ENCODE results near the gene LPAR5. TPM values are rescaled to one million over a fixed set of nuclear protein-coding genes. Genes with fewer than 3 reads are reported as not detected.
A peak's percentile ranks its signal among the peaks of the same experiment; 100 is the strongest.

Gene LPAR5
- total RNA-seq, 2 donors from 2014 or later = 5.6 to 10.6 TPM

GRCh38 chr12:6630736-6631135 is 5.0 kb downstream of the LPAR5 start:
- H3K27ac Mint-ChIP-seq = peak overlapping the region; percentile 100
- no peak for DNase-seq (ENCODE audit: low spot score)
- no peaks in the 10 kb centered on the region for H3K36me3 Mint-ChIP-seq
- no peaks in the 10 kb centered on the region for H3K9me3 Mint-ChIP-seq
- H3K4me1 Mint-ChIP-seq (ENCODE audit: low read depth in 2 of 2) = peaks cover 49 to 55% of the 10 kb centered on the region in 2 donors
- no peaks in the 10 kb centered on the region for H3K27me3 Mint-ChIP-seq
- H3K4me3 Mint-ChIP-seq = peak overlapping the region; percentile 93
- ATAC-seq = no peak

DNA sequence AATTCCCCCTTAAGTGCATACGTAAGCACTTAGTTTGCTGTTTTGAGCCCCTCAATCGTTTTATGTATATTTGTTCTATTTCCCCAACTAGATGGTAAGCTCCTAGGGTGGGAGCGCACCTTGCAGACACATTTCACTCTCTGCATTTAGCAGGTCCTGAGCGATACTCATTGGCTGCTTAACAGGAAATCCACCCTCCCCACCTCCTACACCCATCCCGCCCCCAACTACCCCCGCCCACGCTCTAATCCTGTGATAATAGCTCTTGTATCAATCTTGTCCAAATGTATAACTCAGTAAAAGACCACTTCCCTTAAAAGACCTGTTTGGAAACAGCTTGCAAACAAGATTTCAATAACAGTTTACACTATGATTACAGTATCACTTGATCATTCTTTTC is 8.1 kb downstream of the LPAR5 start:
- Mint-ChIP-seq H3K9me3 (no peaks in the 10 kb centered on the region), H3K36me3 (no peaks in the 10 kb centered on the region), H3K4me1 (ENCODE audit: low read depth in 2 of 2) (peaks cover 33 to 40% of the 10 kb centered on the region in 2 donors), H3K27me3 (no peaks in the 10 kb centered on the region), H3K27ac (peak overlapping the region; percentile 29 to 79), H3K4me3 (peak overlapping the region; percentile 84)
- DNase-seq (ENCODE audit: low spot score) = no peak
- peak; percentile 76 to 77 for ATAC-seq

DNA sequence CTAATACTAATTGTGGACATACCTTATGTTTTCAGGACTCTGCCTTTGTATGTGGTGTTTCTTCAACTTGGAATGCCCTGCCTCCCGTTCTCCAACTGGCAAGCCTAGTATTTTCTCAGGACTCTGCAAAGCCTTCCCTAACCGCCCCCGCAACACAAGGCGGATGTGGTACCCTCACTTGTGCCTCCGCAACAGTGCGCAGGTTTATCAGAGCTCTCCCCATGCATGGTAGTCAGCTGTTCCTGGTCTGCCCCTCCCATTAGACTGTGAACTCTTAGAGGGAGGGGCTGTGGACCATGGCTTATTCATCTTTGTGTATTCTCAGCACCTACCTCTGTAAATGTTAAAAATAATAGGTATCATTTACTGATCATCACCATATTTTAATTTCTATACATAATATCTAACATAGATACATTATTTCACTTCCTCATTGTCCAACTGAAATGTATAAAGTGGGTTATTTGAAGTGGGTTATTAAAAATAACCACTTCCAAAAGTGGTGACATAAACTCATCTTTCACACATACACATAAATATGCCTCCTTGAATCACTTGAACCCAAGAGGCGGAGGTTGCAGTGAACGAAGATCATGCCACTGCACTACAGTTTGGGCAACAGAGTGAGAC is 9.0 kb downstream of the LPAR5 start:
- no peaks in the 10 kb centered on the region for H3K36me3 Mint-ChIP-seq
- no peak for DNase-seq (ENCODE audit: low spot score)
- H3K4me3 Mint-ChIP-seq = peak overlapping the region; percentile 84
- ATAC-seq = no peak
- no peaks in the 10 kb centered on the region for H3K27me3 Mint-ChIP-seq
- peaks cover 25 to 32% of the 10 kb centered on the region in 2 donors for H3K4me1 Mint-ChIP-seq (ENCODE audit: low read depth in 2 of 2)
- no peaks in the 10 kb centered on the region for H3K9me3 Mint-ChIP-seq
- H3K27ac Mint-ChIP-seq = peak overlapping the region; percentile 29 to 79

DNA sequence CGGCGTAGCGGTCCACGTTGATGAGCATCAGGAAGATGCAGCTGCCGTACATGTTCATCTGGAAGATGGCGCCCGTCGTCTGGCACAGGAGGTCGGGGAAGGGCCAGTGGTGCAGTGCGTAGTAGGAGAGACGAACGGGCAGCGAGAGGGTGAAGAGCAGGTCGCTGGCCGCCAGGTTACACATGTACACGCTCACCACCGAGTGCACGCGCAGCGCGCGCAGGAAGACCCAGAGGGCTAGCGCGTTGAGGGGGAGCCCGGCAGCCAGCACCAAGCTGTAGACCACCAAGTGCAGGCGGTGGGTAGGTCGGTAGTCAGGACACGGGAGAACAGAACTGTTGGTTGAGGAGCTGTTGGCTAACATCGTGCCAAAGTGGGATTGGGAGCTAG is 14.9 kb downstream of the LPAR5 start:
- ATAC-seq = peak in 1 of 2 donors; percentile 13
- H3K27ac Mint-ChIP-seq = no peak overlapping the region
- no peaks in the 10 kb centered on the region for H3K36me3 Mint-ChIP-seq
- H3K4me3 Mint-ChIP-seq = peak overlapping the region; percentile 12
- H3K9me3 Mint-ChIP-seq = no peaks in the 10 kb centered on the region
- H3K27me3 Mint-ChIP-seq = no peaks in the 10 kb centered on the region
- H3K4me1 Mint-ChIP-seq (ENCODE audit: low read depth in 2 of 2) = peaks cover 5 to 13% of the 10 kb centered on the region in 2 donors
- no peak for DNase-seq (ENCODE audit: low spot score)

DNA sequence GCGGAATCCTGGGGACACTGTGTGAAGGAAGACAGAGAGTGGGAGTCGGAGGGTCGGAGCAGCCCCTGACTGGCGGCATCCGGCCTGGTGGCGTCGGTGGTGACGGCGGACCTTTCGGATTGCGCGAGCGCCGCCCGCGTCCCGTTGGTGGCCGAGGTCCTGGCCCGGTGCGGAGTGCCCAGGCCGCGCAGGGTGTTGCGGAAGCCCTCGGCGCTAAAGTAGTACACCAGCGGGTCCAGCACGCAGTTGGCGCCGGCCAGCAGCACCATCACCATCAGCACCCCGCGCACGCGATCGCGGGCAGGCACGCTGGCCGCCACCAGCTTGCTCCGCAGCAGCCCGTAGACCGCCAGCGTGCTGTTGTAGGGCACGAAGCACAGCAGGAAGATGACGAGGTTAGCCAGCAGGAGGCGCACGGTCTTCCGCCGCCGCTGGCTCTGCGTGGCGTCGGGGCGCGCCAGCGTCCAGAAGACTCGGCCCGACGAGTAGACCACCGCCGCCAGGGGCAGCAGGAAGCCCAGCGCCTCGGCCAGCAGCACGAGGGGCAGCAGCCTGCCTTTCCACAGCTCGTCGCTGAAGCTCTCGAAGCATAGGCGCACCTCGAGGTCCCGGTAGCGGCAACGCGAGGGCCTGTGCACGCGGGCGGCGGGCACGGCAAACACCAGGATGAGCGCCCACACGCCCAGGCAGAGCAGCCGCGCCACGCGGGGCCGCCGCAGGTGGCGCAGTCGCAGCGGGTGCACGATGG is 15.4 kb downstream of the LPAR5 start:
- no peak overlapping the region for H3K27ac Mint-ChIP-seq
- ATAC-seq = peak; percentile 82 to 88
- no peaks in the 10 kb centered on the region for H3K9me3 Mint-ChIP-seq
- no peak for DNase-seq (ENCODE audit: low spot score)
- peak overlapping the region; percentile 12 for H3K4me3 Mint-ChIP-seq
- H3K4me1 Mint-ChIP-seq (ENCODE audit: low read depth in 2 of 2) = peaks cover 5 to 13% of the 10 kb centered on the region in 2 donors
- no peaks in the 10 kb centered on the region for H3K36me3 Mint-ChIP-seq
- H3K27me3 Mint-ChIP-seq = no peaks in the 10 kb centered on the region

- Mint-ChIP-seq H3K4me1 (ENCODE audit: low read depth in 2 of 2) (peaks cover 15 to 22% of the 10 kb centered on the region in 2 donors), H3K36me3 (no peaks in the 10 kb centered on the region), H3K27ac (peak overlapping the region in 1 of 2 donors; percentile 7), H3K9me3 (no peaks in the 10 kb centered on the region), H3K4me3 (no peak overlapping the region), H3K27me3 (no peaks in the 10 kb centered on the region)
- ATAC-seq (no peak), DNase-seq (ENCODE audit: low spot score) (no peak)
Observed at GRCh38 chr12:6618483-6619225, 17.1 kb downstream of the LPAR5 start.

DNA sequence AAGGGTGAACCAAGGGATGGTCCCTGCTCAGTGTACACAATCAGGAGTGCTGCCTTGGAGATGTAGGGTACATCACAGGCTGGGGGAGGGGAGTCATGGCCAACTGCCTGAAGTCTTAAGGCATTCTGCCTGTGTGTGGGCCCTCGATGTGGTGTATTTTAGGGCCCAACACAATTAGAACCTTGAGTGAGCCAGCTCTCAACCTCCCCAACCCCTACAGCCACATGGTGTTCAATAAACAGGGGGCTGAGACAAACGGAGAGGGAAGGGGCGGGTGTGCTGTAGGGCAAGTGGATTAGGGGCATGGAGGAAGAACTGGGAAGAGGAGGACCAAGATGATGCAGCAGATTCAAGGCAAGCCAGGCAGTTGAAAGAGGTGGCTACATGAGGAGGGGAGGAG is 20.0 kb downstream of the LPAR5 start:
- DNase-seq (ENCODE audit: low spot score) = no peak

DNA sequence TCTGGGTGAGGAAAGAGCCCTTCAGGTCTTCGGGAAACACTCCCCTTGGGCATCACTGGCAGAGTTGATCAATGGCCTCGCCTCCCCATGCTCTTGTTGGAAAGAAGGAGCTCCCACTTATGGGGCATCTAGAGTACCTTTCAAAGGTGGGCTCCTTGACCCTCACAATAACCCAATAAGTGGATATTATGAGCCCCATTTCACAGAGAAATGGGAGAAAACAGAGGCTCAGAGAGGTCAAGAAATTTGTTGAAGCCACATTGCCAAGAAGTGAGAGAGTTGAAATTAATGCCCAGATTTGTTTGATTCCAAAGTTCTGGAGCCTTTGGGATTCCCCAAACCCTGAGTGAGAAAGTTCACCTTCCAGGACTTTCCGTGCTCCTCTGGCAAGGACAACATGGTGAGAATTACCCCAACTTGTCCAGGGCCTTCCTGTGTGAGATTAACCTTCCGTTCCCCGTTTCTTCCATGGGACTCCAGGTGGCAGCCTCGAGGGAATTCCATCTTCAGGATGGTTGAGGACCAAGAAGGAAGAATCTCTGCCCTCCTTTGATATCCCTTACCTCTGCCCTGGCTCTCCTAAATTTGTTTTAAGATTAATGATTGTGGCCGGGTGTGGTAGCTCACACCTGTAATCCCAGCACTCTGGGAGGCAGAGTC is 21.1 kb downstream of the LPAR5 start:
- Mint-ChIP-seq H3K9me3 (no peaks in the 10 kb centered on the region), H3K36me3 (no peaks in the 10 kb centered on the region), H3K4me1 (ENCODE audit: low read depth in 2 of 2) (peaks cover 38 to 42% of the 10 kb centered on the region in 2 donors), H3K4me3 (peak overlapping the region; percentile 30), H3K27me3 (no peaks in the 10 kb centered on the region), H3K27ac (peak overlapping the region; percentile 52 to 72)
- DNase-seq (ENCODE audit: low spot score) (no peak), ATAC-seq (no peak)

More for the DNA sequence above, 20.0 kb downstream of the LPAR5 start:
- H3K27ac Mint-ChIP-seq = peak overlapping the region in 1 of 2 donors; percentile 60
- no peaks in the 10 kb centered on the region for H3K9me3 Mint-ChIP-seq
- H3K36me3 Mint-ChIP-seq = no peaks in the 10 kb centered on the region
- peaks cover 41 to 42% of the 10 kb centered on the region in 2 donors for H3K4me1 Mint-ChIP-seq (ENCODE audit: low read depth in 2 of 2)
- no peak for ATAC-seq
- no peaks in the 10 kb centered on the region for H3K27me3 Mint-ChIP-seq
- no peak overlapping the region for H3K4me3 Mint-ChIP-seq

DNA sequence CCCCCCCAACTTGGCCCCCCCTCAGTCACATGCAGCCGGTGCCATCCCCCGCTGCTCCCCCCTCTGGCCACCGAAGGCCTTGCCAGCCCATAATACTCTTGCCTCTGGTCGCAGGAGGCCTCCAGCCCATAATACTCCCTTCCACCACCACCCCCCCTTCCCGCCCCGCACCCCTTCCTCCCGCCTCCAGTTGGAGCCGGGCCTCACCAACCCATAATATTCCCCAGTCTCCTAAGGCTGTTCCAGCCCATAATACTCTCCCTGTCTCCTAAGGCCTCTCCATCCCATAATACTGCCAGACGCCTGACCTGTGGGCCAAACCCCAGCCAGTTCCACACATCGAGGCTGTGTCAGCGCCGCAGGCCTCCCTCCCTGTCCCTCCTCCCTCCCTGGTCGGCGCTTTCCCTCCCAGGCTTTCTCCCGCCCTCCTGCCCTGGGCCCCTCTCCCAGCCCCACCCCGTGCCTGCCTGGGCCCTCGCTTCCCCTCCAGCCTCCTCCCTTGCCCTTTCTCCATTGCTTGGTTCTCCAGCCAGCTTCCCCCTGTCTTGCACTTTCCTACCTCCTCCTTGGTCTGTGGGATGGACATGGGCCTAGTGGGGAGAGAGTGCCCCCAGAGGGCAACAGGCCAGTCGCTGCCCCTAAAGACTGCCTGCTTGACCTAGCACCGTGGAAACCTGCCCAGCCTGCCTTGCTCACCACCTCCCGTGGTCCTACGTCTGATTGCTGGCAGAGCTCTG is 21.8 kb downstream of the LPAR5 start:
- peak overlapping the region; percentile 52 to 72 for H3K27ac Mint-ChIP-seq
- no peaks in the 10 kb centered on the region for H3K27me3 Mint-ChIP-seq
- H3K9me3 Mint-ChIP-seq = no peaks in the 10 kb centered on the region
- peak; percentile 59 to 62 for ATAC-seq
- peak overlapping the region; percentile 30 for H3K4me3 Mint-ChIP-seq
- peaks cover 38 to 42% of the 10 kb centered on the region in 2 donors for H3K4me1 Mint-ChIP-seq (ENCODE audit: low read depth in 2 of 2)
- H3K36me3 Mint-ChIP-seq = no peaks in the 10 kb centered on the region
- no peak for DNase-seq (ENCODE audit: low spot score)

- no peak for ATAC-seq
- H3K9me3 Mint-ChIP-seq = no peaks in the 10 kb centered on the region
- H3K4me1 Mint-ChIP-seq (ENCODE audit: low read depth in 2 of 2) = peaks cover 35 to 42% of the 10 kb centered on the region in 2 donors
- no peak overlapping the region for H3K4me3 Mint-ChIP-seq
- H3K36me3 Mint-ChIP-seq = no peaks in the 10 kb centered on the region
- H3K27me3 Mint-ChIP-seq = no peaks in the 10 kb centered on the region
- peak overlapping the region; percentile 52 to 72 for H3K27ac Mint-ChIP-seq
- DNase-seq (ENCODE audit: low spot score) = no peak
Observed at GRCh38 chr12:6613015-6613775, 22.6 kb downstream of the LPAR5 start.

GRCh38 chr12:6612652-6613014 is 23.1 kb downstream of the LPAR5 start:
- ATAC-seq (no peak), DNase-seq (ENCODE audit: low spot score) (no peak)
- H3K27ac Mint-ChIP-seq = peak overlapping the region; percentile 52 to 72
- peak overlapping the region; percentile 34 for H3K4me3 Mint-ChIP-seq
- H3K27me3 Mint-ChIP-seq = no peaks in the 10 kb centered on the region
- H3K36me3 Mint-ChIP-seq = no peaks in the 10 kb centered on the region
- peaks cover 31 to 38% of the 10 kb centered on the region in 2 donors for H3K4me1 Mint-ChIP-seq (ENCODE audit: low read depth in 2 of 2)
- no peaks in the 10 kb centered on the region for H3K9me3 Mint-ChIP-seq

- DNase-seq (ENCODE audit: low spot score) (no peak), ATAC-seq (no peak)
- Mint-ChIP-seq H3K4me1 (ENCODE audit: low read depth in 2 of 2) (peaks cover 31 to 37% of the 10 kb centered on the region in 2 donors), H3K36me3 (no peaks in the 10 kb centered on the region), H3K27me3 (no peaks in the 10 kb centered on the region), H3K27ac (peak overlapping the region; percentile 52 to 72), H3K9me3 (no peaks in the 10 kb centered on the region), H3K4me3 (peak overlapping the region; percentile 34)
Observed at GRCh38 chr12:6612247-6612646, 23.5 kb downstream of the LPAR5 start.

Data from natural killer cell treated with Interleukin-12 subunit alpha and Interleukin-12 subunit beta and Interleukin-15 and Interleukin-18, amount 100 ng/mL, for 72 hours (primary cell).